Midbrain (tissue), 1 donor: ENCODE data around the gene KCNMA1.
"Not testable (repeated sequence)": the region's sequence is repeated elsewhere in the genome, so short reads cannot be mapped to it uniquely, and the experiment has no call there.

ENCODE experiments used
- DNase-seq: peaks from one replicate; lab custom pipeline; 2025; lab: John Stamatoyannopoulos, UW

The KCNMA1 gene

DNA sequence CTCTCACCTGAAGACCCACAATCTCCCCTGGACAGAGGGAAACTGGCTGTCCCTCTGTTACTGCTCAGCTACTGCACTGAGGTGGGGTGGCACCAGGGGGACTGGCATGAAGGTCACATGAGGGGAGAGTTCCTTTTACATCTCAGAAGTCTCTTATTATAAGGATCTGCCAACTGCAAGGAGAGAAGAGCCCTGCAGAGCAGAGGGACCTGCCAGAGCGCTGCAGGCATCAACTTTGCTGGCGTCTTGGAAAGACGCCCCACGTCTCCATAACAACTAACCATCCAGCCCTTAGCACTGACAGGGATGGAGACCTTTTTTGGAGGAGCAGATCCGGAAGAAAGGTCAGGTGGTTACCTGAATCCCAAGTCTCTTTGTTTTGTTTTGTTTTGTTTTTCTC is 218.6 kb downstream of the KCNMA1 start:
- DNase-seq: no peak

DNA sequence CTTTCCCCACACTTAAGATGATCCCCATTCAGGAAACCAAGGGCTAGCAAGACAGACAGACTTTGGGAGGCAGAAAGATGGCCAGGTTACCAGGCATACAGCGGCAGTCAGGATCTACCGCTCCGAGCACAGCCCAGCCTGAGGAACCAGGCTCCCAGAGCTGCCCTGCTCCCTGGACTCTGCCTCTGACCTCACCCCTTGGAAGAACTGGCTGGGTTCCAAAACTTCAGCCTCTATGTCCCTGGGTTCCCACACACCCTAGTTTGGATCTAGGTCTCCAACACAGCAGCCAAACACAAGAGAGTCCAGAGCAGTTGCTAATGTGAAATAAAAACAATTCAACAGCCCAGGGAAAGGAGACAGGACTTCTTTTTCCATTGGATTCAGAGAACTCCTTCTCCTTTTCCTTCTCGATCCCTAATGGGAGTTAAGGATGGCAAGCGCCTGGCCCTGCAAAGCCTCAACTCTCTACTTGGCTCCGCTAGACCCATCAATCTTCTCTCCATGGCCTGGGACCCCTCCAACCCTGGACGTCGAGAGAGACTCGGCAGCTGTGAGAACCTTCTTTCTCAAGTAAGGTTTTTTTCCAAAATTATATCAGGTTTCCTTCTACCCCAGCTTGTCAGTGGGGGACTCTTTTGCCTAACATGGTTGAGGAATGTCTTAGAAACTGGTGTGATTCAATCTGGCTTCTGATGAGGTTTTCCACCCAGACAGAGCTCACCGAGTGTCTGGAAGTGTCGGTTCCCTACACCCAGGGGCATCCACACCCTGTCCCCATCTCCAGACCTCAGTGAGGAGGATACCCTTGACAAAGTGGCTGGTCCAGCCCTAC is 219.6 kb downstream of the KCNMA1 start:
- DNase-seq: no peak

DNA sequence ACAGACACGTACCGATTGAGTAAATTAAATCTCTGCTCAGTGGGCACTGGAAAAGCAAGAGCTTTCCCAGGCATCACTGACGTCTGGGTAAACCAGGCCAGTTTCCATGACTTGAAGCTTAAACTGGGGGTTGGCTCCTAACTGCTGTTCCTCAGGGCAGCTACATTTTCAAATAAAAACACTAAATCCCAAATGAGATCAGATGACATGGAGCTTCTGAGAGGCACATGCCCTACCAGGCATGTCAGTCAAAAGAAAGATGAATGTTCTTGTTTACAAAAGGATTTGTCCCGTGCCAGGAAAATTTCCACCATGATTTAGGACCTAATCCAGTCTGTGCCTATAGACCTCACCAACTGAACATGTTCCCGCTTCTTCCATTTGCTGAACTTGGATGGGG is 220.2 kb downstream of the KCNMA1 start:
- DNase-seq: no peak

DNA sequence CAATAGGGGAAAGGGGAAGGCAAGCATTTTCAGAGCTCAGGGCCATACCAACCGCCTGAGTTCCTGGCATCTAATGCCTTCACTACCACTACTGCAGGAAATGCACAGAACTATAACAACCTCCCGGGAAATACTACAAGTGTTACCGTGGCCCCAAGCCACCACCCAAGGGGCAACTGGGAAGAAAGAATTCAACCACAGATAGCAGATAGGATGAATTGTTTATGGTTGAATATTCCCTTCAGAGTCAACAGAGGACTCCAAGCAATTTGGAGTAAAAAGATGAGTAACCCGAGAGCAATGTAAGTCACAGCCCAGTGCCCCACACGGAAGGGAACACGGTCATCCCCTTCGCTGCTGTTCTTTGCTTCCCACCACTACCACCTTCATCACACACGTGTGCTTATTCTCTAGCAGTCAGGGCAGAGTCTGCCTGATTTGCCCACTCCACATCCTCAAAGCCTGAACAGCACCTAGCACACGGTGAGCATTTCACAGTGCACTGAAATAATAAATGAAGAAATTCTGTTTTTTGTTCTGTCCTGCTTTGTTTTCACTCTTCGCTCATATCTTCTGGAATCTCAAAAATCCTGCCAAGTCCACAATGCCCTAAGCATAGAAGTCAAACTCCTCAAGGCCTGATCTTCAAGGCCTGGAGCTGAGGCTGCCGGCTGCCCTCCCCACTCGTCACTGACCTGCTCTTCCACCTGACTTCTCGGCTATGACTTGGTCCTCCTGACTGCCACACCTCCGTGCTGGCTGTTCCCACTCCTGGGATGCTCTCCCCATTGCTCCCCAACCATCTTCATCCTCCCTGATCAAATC is 221.1 kb downstream of the KCNMA1 start:
- DNase-seq: no peak

DNA sequence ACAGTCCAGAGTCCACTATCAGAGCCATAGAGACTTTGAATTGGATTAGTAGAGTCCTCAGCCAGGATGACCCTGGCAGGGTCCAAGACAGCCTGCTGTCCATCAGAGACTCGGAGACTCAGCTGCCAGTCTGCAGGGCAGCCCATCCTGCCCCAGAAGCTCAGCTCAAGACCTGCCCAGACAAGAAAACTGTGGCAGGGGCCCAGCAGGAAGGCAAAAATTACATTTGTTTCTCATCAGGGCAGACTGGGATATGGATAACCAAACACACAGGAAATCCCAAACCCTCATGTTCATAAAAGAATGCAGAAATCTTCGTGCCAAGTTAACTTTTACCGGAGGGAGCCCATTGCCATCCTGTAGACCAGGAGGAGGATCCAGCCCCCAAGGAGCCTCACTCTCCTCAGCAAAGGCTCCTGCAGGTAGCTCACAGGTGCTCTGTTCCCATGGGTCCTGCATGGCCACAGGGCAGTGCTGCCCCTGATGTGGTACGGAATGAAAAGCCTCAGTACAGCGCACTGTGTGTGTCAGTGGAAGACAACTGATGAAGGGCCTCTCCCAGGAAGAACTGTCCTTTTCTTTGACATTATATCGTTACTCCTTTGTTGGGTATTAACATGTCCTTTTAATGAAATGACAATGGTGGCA is 222.2 kb downstream of the KCNMA1 start:
- DNase-seq: no peak

DNA sequence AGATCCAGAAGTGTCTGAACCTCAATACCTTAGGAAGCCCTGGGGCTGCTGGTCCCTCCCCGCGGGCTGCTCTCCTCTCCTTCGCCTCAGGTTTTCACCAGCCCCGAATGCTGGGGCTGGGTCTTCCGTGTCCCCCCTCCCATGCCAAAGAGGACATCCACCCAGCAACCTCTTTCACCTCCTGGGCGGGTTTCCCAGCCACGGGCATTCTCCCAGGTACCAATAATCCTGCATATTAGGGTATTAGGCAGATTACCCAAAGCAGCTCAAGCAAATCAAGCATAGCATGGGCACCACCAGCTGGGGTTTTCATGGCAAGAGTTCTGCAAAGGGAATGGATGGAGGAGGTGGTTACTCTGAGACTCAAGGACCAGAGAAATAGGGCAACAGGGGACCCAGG is 224.4 kb downstream of the KCNMA1 start:
- DNase-seq: no peak

DNA sequence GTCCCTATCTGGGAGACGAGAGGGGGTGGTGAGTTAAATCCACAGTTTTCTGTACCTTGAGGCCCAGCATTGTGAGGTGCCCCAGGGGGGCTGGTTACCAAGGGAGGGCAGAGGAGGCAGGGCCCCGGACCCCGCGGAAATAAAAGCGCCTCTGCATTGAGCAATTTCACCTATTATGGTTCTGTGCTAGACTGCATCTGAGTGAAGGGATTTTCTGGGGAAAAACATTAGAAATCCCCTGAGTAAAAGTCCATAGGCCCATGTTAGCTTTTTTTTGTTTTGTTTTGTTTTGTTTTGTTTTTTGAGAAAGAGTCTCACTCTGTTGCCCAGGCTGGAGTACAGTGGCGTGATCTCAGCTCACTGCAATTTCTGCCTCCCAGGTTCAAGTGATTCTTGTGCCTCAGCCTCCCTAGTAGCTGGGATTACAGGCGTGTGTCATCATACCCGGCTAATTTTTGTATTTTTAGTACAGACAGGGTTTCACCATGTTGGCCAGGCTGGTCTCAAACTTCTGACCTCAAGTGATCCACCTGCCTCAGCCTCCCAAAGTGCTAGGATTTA is 225.0 kb downstream of the KCNMA1 start:
- DNase-seq: not testable (repeated sequence)

DNA sequence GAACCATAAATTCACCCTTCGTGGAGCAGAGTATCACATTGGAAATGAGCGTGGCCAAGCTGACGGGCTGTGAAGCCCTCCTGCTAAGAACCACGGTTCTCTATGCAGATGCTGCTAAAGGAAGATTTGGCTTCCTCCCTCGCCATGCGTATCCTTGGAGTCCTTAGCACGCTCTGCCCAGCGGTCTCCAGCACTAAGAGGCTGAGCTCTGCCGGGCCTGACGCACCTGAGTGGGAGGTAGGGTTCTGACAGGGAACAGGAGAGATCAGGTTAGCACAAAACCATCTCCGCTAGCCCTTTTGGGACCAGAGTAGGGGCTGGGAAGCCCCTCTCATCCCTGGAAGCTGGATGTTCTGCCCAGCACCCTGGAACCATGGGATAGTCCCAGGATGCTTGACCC is 225.8 kb downstream of the KCNMA1 start:
- DNase-seq: no peak

DNA sequence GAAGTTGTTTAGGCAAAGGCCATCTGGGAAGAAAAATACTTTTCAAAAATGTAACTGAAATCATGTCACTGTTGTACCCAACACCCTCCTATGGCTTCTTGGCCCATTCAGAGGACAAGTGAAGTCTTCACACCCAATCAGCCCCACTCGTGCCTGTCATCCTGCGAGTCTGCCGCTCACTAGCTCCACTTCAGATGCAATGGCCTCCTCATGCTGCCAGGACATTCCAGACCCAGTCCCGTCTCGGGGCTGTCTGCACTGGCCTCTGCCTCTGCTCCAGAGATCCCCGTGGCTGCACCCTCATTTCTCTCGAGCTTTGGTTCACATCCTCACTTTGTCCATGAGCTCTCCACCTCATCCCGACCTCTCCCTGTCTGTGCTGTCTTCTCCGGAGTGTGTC is 227.1 kb downstream of the KCNMA1 start:
- DNase-seq: no peak

DNA sequence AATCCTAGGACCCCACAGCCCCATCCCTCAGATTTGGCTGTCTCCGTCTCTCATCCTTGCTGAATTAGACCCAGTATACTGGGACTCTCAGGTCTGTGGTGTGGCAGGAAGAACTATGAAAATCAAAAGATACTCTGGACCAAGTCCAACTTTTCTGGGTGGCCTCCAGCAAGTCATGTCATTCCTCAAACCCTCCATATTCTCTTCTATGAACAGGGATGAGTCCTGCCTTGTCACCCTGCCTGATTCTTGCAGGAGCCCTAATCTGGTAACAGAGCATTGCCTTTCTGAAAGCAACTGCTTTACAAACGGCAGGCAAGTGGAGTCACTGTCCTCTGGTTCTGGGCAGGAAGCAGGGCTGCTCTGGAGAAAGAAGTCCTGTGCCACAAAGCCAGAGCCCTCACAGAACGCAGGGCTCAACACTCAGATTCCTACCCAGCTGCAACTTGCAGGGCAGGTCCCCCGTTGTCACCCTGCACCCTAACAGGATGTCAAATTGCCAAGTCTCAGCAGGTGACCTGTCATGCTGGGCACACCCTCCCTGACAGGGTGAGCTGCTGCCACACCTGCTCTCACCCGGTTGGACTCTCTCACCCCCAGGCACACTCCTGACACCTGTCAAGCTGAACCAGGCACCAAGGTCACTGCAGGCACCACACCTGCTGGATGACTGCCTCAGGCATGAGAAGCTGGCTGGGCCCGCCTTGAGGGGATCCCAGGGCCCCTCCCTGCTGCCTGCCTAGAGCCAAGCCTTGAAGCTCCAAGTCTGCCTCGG is 227.7 kb downstream of the KCNMA1 start:
- no peak for DNase-seq

DNA sequence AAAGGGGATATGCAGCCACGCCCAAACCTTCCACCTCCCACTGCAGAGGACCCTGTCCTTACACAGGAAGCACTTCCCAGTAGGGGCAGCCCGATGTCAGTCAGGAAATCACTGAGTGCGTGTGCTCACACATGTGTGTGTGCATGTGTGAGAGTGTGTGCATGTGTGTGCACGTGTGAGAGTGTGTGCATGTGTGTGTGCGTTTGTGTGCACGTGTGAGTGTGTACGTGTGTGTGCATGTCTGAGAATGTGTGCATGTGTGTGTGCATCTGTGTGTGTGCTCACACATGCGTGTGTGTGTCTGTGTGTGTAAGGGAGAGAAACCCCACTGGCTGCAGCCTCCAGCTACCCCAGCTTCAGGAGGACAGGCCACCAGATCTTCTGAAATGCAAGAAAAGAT is 229.3 kb downstream of the KCNMA1 start:
- no peak for DNase-seq

DNA sequence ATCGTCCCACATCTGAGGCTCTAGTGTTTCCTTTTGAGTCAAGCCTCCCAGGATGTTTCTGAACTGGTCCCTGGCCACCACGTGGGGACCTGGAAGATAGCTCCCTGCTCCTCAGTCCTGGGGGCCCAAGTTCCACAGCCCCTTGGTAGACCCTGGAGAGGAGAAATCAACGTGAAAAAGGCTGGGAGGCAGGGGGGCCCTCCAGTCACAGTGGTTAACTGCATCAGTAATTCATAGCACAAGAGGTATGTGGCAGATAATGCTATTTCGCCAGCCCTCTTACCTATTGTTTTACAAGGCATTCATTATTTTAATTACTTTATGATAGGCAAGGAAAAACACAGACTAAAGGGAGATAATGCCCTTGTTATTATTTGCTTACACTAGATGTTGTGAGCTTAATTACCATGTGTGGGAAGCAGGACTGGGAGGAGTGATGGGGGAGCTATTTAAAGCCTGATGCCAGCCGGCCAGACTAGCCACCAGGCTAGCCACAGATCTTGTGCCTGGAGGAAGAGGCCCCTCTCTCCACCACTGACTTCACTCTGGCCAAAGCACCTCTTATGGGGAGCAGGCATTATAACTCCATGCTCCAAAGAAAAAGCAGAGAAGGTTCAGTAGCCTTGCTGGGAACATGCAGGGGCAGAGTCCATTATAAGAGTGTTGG is 230.7 kb downstream of the KCNMA1 start:
- DNase-seq: no peak

DNA sequence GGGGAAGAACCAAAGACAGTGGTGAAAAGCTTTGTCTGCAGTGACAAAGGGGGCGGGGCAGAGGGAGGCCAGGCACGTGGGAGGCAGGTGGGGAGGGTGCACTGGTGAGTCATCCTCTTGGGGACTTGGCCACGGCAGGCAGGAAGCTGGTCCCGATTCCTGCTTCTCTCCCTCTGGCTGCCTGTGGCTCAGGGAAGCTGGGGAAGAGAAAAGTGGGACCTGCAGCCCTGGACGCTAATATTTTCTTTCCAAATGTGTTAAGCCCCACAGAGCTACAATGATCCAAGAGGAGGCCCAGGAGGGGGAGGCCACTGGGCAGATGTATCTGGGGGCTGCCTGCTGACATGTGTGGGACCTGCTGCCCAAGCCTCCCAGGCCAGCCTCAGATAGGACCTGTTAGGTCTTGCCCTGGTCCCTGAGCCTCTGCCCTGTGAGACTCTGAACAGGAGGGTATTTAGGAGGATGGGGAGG is 231.8 kb downstream of the KCNMA1 start:
- DNase-seq: no peak

DNA sequence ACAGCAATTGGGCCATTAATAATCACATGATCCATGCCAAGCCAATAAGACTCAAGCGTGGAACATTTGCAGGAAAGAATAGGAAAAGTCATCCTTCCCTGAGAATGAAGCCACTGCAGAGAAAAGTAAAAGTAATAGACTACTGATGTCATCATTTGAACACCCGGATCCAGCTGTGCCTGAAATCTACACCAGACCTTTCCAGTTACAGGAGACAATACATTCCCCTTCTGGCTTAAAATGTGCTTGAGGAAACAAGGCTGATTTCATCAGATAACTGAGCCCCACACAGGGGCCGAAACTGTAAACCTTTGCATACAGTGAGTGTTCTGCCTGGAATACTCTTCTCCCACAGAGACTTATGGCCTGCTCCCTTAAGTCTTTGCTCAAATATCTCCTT is 232.8 kb downstream of the KCNMA1 start:
- DNase-seq: no peak

DNA sequence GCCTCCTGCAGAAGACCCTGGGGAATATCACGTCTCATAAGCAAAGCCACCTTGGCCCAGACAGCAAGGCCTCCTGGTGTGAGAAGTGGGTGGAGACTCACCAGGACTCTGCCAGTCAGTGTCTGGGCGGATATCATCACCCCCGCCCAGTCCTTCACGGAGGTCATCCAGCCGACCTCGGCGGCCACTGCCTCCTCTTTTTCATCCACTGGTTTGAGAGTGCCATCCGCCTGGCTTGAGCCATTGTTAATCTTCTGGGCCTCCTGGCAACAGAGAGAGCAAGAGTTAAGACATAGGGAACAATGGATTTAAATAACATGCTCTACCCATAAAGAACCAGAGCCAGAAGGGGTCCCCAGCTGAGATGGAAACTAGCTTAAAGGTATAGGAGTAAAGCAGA is 233.8 kb downstream of the KCNMA1 start:
- no peak for DNase-seq

DNA sequence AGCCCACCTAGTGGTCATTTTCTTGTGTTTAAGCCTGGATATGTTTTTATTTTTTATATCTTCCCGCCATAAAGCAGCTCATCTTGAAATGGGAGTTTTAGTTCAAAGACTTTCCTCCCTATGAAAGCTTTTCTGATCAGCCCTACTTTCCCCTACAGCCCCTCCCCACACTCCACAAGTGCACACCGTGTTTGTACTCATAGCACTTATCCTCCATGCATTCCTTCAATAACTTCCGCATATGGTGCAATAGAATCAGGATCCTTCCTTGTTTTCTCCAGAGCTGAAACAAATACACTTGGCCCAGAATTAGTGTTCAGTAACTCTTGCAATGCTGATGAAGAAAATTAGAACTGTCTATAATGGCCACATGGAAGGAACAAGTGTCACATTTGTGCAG is 235.9 kb downstream of the KCNMA1 start:
- no peak for DNase-seq

DNA sequence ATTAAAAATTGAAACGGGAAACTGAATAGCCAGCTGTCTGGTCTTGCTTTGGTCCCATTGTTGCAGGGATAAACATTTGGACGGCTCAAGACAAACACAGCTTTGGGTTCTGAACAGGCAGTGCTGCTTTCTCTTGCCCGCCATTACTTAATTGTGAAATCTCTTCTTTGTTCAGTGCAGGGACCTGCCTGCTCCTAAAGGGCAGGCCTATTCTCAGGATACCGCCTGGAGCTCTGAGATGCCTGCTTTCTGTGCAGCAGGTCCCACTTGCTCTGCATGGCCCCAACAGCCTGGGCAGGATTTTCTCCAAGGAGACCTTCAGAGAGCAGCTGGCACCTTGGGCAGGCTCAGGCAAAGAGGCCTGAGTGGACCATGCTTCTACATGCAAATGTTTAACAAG is 237.6 kb downstream of the KCNMA1 start:
- no peak for DNase-seq

DNA sequence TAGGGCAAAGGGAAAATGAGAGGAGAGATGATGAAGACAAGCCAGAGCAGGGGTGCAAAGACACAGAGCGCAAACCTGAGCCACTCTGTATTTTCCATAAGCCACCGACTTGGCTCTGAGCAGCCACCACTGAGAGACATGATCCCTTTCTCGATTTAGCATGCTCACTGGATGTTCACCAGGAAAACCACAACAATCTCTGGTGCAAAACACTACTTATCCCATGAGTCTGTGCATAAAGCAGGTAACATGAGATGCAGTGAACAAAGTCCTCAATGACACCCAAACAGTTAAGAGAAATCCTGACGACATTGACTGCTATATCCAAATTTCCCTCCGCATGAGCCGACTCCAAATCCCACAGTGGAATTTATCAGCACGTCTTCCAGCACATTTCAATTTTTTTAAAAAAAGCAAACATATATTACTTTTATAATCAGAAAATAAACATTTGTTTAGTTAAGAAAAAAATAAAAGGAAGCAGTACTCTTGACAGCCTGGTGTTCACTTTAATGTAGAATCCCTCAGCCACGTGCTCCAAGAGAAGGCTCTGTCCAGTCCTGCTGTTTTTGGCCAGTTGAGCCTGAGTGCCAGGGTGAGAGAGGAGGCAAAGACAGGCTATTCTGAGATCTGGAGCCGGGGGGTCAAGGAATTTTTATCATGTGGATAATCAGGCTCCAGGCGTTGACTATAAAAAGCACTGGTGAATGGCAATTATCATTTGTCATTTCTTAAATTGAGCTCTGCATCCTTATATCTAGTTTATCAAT is 238.4 kb downstream of the KCNMA1 start:
- no peak for DNase-seq

DNA sequence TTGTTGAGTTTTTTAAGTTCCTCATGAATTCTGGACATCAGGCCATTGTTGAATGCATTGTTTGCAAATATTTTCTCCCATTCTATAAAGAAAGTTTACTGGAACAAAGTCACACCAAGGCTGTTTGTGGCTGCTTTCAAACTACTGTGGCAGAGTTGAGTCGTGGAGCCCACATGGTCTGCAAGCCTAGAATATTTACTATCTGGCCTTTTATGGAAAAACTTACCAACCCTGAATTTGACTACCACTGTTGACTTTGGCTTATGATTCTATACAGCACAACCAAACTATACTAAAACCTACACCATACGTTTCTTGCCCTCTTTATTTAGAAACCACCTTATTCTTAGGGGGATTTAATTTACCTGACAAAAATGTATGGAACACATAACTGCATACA is 239.1 kb downstream of the KCNMA1 start:
- DNase-seq: no peak

DNA sequence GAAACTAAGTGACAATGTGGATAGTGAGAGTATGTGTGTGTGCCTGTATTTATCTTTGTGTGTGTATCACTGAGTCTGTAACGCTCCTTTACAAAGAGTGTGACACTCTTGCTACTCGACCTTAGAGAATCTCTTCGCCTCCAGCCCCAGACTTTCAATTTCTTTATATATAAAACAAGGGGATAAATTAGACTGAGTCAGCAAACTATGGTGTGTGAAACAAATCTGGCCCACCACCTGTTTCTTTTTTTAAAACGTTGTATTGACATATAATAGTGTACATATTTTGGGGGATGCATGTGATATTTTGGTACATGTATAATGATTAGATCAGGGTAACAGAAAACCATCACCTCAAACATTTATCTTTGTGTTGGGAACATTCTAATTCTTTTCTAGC is 240.5 kb downstream of the KCNMA1 start:
- DNase-seq: no peak
